A549 (cell line): ENCODE measurements around the gene NREP. TPM values are rescaled to one million over a fixed set of nuclear protein-coding genes. Genes with fewer than 3 reads are reported as not detected.
"Not testable (repeated sequence)": the region's sequence is repeated elsewhere in the genome, so short reads cannot be mapped to it uniquely, and the experiment has no call there.

Source experiments
- ATAC-seq, 2 experiments: fragments of 200-7000 bp in 1 of 2; fragments of >200 bp in 1 of 2; cut with Nextera tagmentation in 1 of 2; cut with Tn5 transposase in 1 of 2; 3 replicates each; pipeline versions ENCODE4 v1.8.0 to v1.9.1; 2018 to 2020; ENCODE audit warnings: mild to moderate bottlenecking in 1 of 2, moderate library complexity in 1 of 2
- CTCF ChIA-PET: fragments of 300-600 bp; sonication (Branson Sonifier 250); formaldehyde crosslinking; extraction: SDS; loops from one replicate; lab custom pipeline; 2021; ENCODE audit warnings: antibody characterized with exemption, inconsistent platforms; lab: Yijun Ruan, JAX
- POLR2A ChIA-PET: fragments of 350-600 bp; formaldehyde crosslinking; extraction: SDS; loops from one replicate; lab custom pipeline; 2021; ENCODE audit warnings: antibody characterized with exemption, inconsistent platforms; lab: Yijun Ruan, JAX
- DNase-seq, 2 experiments: peaks; one replicate each; pipeline versions ENCODE4 v3.0.0 to v3.0.0-alpha.2; 2011 to 2016; ENCODE audit warnings: low read depth in 1 of 2, low spot score in 1 of 2
- FAIRE-seq: peaks from 2 replicates; lab custom pipeline; 2011; peaks lifted over from hg19 to GRCh38; lab: Jason Lieb, UNC
- H3K27ac ChIP-seq, 2 experiments: fragments of >200 bp; sonication (Bioruptor Twin); formaldehyde crosslinking; 3 replicates each; pipeline ENCODE4 v1.5.1; 2016 to 2017
- H3K4me1 ChIP-seq: fragments of >200 bp; sonication (Bioruptor Twin); formaldehyde crosslinking; 3 replicates; pipeline ENCODE4 v1.6.1; 2016
- H3K4me2 ChIP-seq: fragments of >200 bp; sonication (Bioruptor Twin); formaldehyde crosslinking; 3 replicates; pipeline ENCODE4 v1.6.1; 2016
- H3K4me3 ChIP-seq: fragments of >200 bp; sonication (Bioruptor Twin); formaldehyde crosslinking; 3 replicates; pipeline ENCODE4 v1.5.1; 2016
- H3K9me3 ChIP-seq: fragments of >200 bp; sonication (Bioruptor Twin); formaldehyde crosslinking; 3 replicates; pipeline ENCODE4 v1.6.1; 2016
- BHLHE40 ChIP-seq: IDR thresholded peaks from 2 replicates; pipeline ENCODE4 v1.6.1; 2012; ENCODE audit warnings: low read depth, low read length, inconsistent platforms
- CHD2 ChIP-seq: fragments of 150-350 bp; IDR thresholded peaks from 2 replicates; pipeline ENCODE4 v1.6.1; 2014; ENCODE audit warnings: low read length; ENCODE audit not compliant: partially characterized antibody
- ESRRA ChIP-seq: fragments of 150-350 bp; IDR thresholded peaks from 2 replicates; pipeline ENCODE4 v1.6.1; 2014; ENCODE audit warnings: mild to moderate bottlenecking, low read length, borderline replicate concordance
- FOXS1 ChIP-seq: fragments of 250-450 bp; sonication (Bioruptor Pico); IDR thresholded peaks from 2 replicates; pipeline ENCODE4 v1.5.0; 2020; ENCODE audit warnings: mild to moderate bottlenecking, moderate library complexity
- GATA3 ChIP-seq: IDR thresholded peaks from 2 replicates; pipeline ENCODE4 v1.6.1; 2012; ENCODE audit warnings: borderline replicate concordance
- HMGXB4 ChIP-seq: fragments of 250-450 bp; sonication (Bioruptor Pico); IDR thresholded peaks from 2 replicates; pipeline ENCODE4 v1.5.0; 2021; ENCODE audit warnings: mild to moderate bottlenecking, moderate library complexity, borderline replicate concordance
- HOXB5 ChIP-seq: fragments of 250-450 bp; sonication (Bioruptor Pico); IDR thresholded peaks from 2 replicates; pipeline ENCODE4 v1.5.0; 2020; ENCODE audit warnings: mild to moderate bottlenecking, moderate library complexity
- JUNB ChIP-seq: fragments of >200 bp; sonication (Bioruptor Twin); formaldehyde crosslinking; IDR thresholded peaks from 2 replicates; pipeline ENCODE4 v1.6.1; 2016
- KDM1A ChIP-seq: fragments of 200-600 bp; sonication (generic); IDR thresholded peaks from 2 replicates; pipeline ENCODE4 v1.6.1; 2016; ENCODE audit warnings: low read depth, mild to moderate bottlenecking
- KDM5A ChIP-seq: fragments of 200-600 bp; sonication (generic); IDR thresholded peaks from 2 replicates; pipeline ENCODE4 v1.6.1; 2016; ENCODE audit warnings: antibody characterized with exemption, mild to moderate bottlenecking
- MAX ChIP-seq: IDR thresholded peaks from 2 replicates; pipeline ENCODE4 v1.6.1; 2012
- RAD21 ChIP-seq, 2 experiments: fragments of >200 bp in 1 of 2; sonication (Bioruptor Twin) in 1 of 2; formaldehyde crosslinking in 1 of 2; IDR thresholded peaks in 1 of 2; conservative IDR thresholded peaks in 1 of 2; 2 replicates in 1 of 2; 3 replicates in 1 of 2; pipeline ENCODE4 v1.6.1; 2012 to 2018; ENCODE audit warnings: inconsistent platforms in 1 of 2
- RCOR1 ChIP-seq: fragments of 150-350 bp; IDR thresholded peaks from 2 replicates; pipeline ENCODE4 v1.6.1; 2014; ENCODE audit warnings: antibody characterized with exemption, low read length, low read depth
- TFCP2L1 ChIP-seq: fragments of 250-450 bp; sonication (Bioruptor Pico); IDR thresholded peaks from 2 replicates; pipeline ENCODE4 v1.5.0; 2021; ENCODE audit warnings: mild to moderate bottlenecking
- TP53 ChIP-seq: fragments of 250-450 bp; sonication (Bioruptor Pico); IDR thresholded peaks from 2 replicates; pipeline ENCODE4 v1.5.0; 2021; ENCODE audit warnings: mild to moderate bottlenecking, moderate library complexity
- WGBS: methylation state at CpG from one replicate; pipeline ENCODE4 v1.1.6; 2017; ENCODE audit errors: missing lambda C conversion rate; 5-methylcytosine and 5-hydroxymethylcytosine counted together
- polyA plus RNA-seq, 4 experiments: library from polyadenylated mRNA; depleted of rRNA in 3 of 4; stranded (reverse); fragments of >200 nt; fragmentation: RNase III in 1 of 4; extraction: RNeasy Plus Mini Kit Qiagen cat#74134 plus additional on column Dnase treatment in 1 of 4; gene quantifications; 2 replicates in 3 of 4; 3 replicates in 1 of 4; pipeline ENCODE4 v1.2.3, GENCODE V29; 2011 to 2017
- TF ChIP-seq, protein P1 (sequence below): IDR thresholded peaks from 2 replicates; pipeline ENCODE4 v1.6.1; 2012; ENCODE audit warnings: low read depth, borderline replicate concordance
- TF ChIP-seq, protein P2 (sequence below): fragments of 150-350 bp; IDR thresholded peaks from 2 replicates; pipeline ENCODE4 v1.6.1; 2014; ENCODE audit warnings: low read depth, mild to moderate bottlenecking, low read length
- TF ChIP-seq, protein P3 (sequence below): fragments of 450-650 bp; IDR thresholded peaks from 2 replicates; pipeline ENCODE4 v1.6.1; 2014; ENCODE audit warnings: antibody characterized with exemption
- TF ChIP-seq, protein P4 (sequence below): fragments of >200 bp; sonication (Bioruptor Twin); formaldehyde crosslinking; IDR thresholded peaks from 3 replicates; pipeline ENCODE4 v1.6.1; 2016

Gene NREP
- polyA plus RNA-seq, 2 of the 4 experiments (the other 2 are of a cell fraction): 8.7 to 28.1 TPM

DNA sequence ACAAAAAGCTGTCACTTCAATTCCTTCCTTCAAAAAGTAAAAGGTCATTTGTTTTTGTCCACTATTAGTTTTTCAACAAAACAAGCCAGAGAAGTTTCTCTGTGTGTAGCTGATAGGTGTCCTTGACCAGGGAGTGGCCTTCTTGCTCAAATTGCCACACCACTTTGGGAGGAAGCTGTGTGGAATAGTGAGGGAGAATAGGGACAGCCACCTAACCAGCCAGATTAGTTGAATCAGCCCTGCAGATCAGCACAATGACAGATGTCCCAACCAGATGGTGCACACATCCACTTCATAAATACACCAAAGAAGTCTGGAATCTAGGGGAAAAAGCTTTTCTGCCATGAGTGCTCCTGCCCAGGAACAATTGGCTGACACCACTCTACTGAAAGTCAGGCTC is 37.2 kb downstream of the NREP start:
- Histone ChIP-seq H3K4me2 (no peak overlapping the region), H3K4me3 (no peak overlapping the region), H3K9me3 (no peaks in the 10 kb centered on the region; the same call in 2 of the 3 replicates), H3K27ac (no peak overlapping the region), H3K4me1 (no peaks in the 10 kb centered on the region)
- DNase-seq (no peak), FAIRE-seq (no peak), ATAC-seq (no peak)
- CTCF ChIA-PET: no interaction called here
- POLR2A ChIA-PET: no interaction called here
- TF ChIP-seq TFCP2L1 (CRISPR knock-in tag) (no peak), MAX (no peak), RCOR1 (no peak), RAD21 (conservative IDR thresholded peaks at IDR 0.05 in 1 of 2, IDR thresholded peaks at IDR 0.05 in 1 of 2) (no peak), ESRRA (no peak), KDM5A (no peak), HMGXB4 (no peak), JUNB (no peak), FOXS1 (CRISPR knock-in tag) (no peak), GATA3 (no peak), TP53 (no peak), CHD2 (no peak), BHLHE40 (no peak), HOXB5 (CRISPR knock-in tag) (no peak), KDM1A (no peak)
- TF ChIP-seq, protein P1, sequence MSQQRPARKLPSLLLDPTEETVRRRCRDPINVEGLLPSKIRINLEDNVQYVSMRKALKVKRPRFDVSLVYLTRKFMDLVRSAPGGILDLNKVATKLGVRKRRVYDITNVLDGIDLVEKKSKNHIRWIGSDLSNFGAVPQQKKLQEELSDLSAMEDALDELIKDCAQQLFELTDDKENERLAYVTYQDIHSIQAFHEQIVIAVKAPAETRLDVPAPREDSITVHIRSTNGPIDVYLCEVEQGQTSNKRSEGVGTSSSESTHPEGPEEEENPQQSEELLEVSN: no peak
- TF ChIP-seq, protein P2, sequence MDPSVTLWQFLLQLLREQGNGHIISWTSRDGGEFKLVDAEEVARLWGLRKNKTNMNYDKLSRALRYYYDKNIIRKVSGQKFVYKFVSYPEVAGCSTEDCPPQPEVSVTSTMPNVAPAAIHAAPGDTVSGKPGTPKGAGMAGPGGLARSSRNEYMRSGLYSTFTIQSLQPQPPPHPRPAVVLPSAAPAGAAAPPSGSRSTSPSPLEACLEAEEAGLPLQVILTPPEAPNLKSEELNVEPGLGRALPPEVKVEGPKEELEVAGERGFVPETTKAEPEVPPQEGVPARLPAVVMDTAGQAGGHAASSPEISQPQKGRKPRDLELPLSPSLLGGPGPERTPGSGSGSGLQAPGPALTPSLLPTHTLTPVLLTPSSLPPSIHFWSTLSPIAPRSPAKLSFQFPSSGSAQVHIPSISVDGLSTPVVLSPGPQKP: no peak
- TF ChIP-seq, protein P3, sequence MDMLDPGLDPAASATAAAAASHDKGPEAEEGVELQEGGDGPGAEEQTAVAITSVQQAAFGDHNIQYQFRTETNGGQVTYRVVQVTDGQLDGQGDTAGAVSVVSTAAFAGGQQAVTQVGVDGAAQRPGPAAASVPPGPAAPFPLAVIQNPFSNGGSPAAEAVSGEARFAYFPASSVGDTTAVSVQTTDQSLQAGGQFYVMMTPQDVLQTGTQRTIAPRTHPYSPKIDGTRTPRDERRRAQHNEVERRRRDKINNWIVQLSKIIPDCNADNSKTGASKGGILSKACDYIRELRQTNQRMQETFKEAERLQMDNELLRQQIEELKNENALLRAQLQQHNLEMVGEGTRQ: no peak
- TF ChIP-seq, protein P4, sequence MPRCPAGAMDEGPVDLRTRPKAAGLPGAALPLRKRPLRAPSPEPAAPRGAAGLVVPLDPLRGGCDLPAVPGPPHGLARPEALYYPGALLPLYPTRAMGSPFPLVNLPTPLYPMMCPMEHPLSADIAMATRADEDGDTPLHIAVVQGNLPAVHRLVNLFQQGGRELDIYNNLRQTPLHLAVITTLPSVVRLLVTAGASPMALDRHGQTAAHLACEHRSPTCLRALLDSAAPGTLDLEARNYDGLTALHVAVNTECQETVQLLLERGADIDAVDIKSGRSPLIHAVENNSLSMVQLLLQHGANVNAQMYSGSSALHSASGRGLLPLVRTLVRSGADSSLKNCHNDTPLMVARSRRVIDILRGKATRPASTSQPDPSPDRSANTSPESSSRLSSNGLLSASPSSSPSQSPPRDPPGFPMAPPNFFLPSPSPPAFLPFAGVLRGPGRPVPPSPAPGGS: no peak

GRCh38 chr5:111716789-111717188 is 40.2 kb downstream of the NREP start:
- 50% methylated on average over 3 of the region's 3 CpGs for WGBS

More at GRCh38 chr5:111716789-111717188, 40.2 kb downstream of the NREP start:
- ATAC-seq, H3K27ac ChIP-seq, H3K4me3 ChIP-seq, H3K4me1 ChIP-seq, DNase-seq, POLR2A ChIA-PET, FAIRE-seq, H3K9me3 ChIP-seq, H3K4me2 ChIP-seq: not testable (repeated sequence)
- CTCF ChIA-PET: interaction anchor here (1.4 kb wide), 1 partner anchor 11 kb away, joined by 4 read pairs; no protein-coding TSS in a partner anchor
